ENCODE measurements around the gene GPR63. TPM values are rescaled to one million over a fixed set of nuclear protein-coding genes. Genes with fewer than 3 reads are reported as not detected.

Gene GPR63
- total RNA-seq, 1 donor from 2014 or later = 3.1 TPM

DNA sequence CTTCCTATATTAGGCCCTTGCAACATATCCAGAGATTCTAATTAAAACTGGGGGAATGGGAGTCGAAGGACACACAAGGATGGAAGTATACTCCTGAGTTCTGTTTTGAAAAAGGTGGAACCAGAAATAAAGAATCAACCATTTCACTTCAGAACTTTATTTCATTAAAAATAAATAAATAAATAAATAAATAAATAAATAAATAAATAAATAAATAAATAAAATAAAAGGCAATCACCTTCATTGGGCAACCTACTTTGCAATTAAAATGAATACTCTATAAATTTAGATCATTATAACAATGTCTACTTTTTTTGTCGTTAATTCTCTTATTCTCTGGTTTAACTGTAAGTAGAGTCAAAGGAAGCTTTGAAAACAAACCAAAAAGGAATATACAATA lies 25.6 kb downstream of the GPR63 start:
- H3K4me3 Mint-ChIP-seq = no peak overlapping the region
- DNase-seq (ENCODE audit: low spot score) = no peak
- intact Hi-C loops (cut with micrococcal nuclease) = no loop called here
- no peaks in the 10 kb centered on the region for H3K36me3 Mint-ChIP-seq (ENCODE audit: low read depth)
- H3K27me3 Mint-ChIP-seq (ENCODE audit: insufficient read depth) = peaks cover 2% of the 10 kb centered on the region
- no peaks in the 10 kb centered on the region for H3K9me3 Mint-ChIP-seq
- H3K27ac Mint-ChIP-seq = no peak overlapping the region
- no peaks in the 10 kb centered on the region for H3K4me1 Mint-ChIP-seq (ENCODE audit: low read depth)

DNA sequence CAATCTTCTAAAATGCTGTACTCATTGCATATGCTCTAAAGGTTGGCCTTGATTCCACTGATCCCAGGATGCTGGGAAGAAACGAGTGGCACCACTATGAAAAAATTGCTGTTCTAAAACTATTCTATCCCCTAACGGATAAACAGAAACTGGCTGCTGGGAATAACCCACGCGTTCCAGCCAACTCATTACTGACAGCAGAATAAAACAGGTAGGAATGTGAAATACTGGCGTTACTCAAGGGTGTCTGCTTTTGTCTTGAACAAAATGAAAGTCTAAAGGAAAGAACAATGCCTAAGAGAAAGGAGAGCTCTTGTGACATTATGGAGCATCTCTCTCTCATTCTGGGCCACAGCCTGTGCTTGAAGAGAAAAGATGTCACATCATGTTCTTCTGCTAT lies 26.1 kb downstream of the GPR63 start:
- no peaks in the 10 kb centered on the region for H3K9me3 Mint-ChIP-seq
- no peak overlapping the region for H3K27ac Mint-ChIP-seq
- H3K4me1 Mint-ChIP-seq (ENCODE audit: low read depth) = no peaks in the 10 kb centered on the region
- H3K4me3 Mint-ChIP-seq = no peak overlapping the region
- no peaks in the 10 kb centered on the region for H3K36me3 Mint-ChIP-seq (ENCODE audit: low read depth)
- no peak for DNase-seq (ENCODE audit: low spot score)
- intact Hi-C loops (cut with micrococcal nuclease) = no loop called here
- H3K27me3 Mint-ChIP-seq (ENCODE audit: insufficient read depth) = peaks cover 2% of the 10 kb centered on the region

DNA sequence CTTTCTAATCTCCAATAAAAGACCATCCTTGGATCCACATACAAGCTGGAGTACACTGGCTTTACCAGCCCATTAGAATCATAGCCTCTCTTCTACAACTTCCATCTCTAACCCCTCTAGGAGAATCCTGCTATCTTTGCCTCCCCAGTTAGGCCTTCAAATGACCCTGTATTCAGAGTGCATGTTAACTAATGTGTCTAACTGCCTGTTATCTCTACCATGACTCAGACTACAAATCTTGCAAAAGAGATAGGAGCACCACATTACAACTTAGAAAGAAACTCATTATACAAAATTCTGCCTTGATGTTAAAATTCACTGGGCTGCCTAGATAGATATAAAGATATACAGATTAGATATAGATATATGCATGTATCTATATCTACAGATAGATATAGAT lies 28.2 kb downstream of the GPR63 start:
- no peak overlapping the region for H3K27ac Mint-ChIP-seq
- H3K9me3 Mint-ChIP-seq = no peaks in the 10 kb centered on the region
- intact Hi-C loops (cut with micrococcal nuclease) = no loop called here
- H3K27me3 Mint-ChIP-seq (ENCODE audit: insufficient read depth) = peaks cover 2% of the 10 kb centered on the region
- no peaks in the 10 kb centered on the region for H3K4me1 Mint-ChIP-seq (ENCODE audit: low read depth)
- H3K4me3 Mint-ChIP-seq = no peak overlapping the region
- no peaks in the 10 kb centered on the region for H3K36me3 Mint-ChIP-seq (ENCODE audit: low read depth)
- DNase-seq (ENCODE audit: low spot score) = no peak

DNA sequence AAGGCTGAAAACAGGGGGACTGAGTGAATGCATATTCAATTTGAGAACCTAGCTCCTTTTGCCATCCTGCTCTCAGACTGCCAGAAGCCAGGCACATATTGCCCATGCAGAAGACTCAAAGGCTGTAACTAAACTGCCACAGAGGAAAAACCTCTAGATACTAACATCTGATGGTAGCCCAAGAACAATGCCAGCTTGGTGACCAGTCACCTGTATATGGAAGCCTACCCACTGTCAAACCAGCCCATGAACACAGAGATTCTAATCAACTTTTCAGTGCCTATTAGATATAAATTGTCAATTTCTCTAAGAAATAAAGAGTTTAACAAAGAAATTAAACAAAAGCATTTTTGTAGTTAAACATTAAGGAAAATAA lies 34.2 kb downstream of the GPR63 start:
- Mint-ChIP-seq H3K27ac (no peak overlapping the region), H3K9me3 (no peaks in the 10 kb centered on the region), H3K27me3 (ENCODE audit: insufficient read depth) (peaks cover 3% of the 10 kb centered on the region), H3K4me1 (ENCODE audit: low read depth) (no peaks in the 10 kb centered on the region), H3K36me3 (ENCODE audit: low read depth) (no peaks in the 10 kb centered on the region), H3K4me3 (no peak overlapping the region)
- DNase-seq (ENCODE audit: low spot score) = no peak
- intact Hi-C loops (cut with micrococcal nuclease) = no loop called here

DNA sequence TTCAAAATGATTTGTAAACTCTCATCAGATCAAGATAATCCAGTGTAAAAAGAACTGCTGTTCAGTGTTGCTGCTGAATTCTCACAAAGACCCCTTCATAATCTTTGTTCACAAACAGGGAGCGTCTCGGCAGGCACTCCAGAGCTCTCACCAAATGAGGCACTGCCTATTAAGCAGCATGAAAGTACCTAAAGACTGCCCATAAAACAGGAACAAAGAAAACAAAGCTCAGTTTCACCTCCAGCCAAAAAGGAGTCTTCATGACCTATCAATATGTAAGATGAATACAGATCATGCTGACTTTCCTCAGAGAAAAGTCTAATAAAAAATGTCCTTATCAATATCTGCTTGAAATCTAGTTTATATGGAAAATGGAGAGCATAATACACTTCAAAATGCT lies 41.8 kb downstream of the GPR63 start:
- intact Hi-C loops (cut with micrococcal nuclease) = no loop called here
- no peak for DNase-seq (ENCODE audit: low spot score)
- Mint-ChIP-seq H3K27ac (no peak overlapping the region), H3K4me3 (no peak overlapping the region), H3K36me3 (ENCODE audit: low read depth) (no peaks in the 10 kb centered on the region), H3K4me1 (ENCODE audit: low read depth) (no peaks in the 10 kb centered on the region), H3K27me3 (ENCODE audit: insufficient read depth) (no peaks in the 10 kb centered on the region), H3K9me3 (no peaks in the 10 kb centered on the region)

DNA sequence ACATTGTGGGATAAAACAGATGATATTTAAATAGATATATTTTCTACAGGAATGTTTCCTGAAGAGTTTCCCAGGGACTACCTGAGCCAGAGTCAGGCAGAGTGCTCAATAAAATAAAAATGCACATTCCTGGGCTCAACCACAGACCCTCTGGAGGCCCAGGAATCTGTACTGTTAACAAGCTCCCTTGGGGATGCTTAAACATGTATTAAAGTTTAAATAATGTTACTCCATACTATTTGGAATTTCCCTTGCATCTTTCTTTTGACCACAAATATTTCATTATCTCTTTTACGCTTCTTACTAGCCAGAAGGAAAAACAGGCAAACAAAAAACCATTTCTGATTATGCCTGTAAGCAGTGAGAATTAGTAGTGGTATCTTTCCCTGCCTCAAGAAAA lies 42.3 kb downstream of the GPR63 start:
- Mint-ChIP-seq H3K27ac (no peak overlapping the region), H3K36me3 (ENCODE audit: low read depth) (no peaks in the 10 kb centered on the region), H3K4me3 (no peak overlapping the region), H3K9me3 (no peaks in the 10 kb centered on the region), H3K27me3 (ENCODE audit: insufficient read depth) (no peaks in the 10 kb centered on the region), H3K4me1 (ENCODE audit: low read depth) (no peaks in the 10 kb centered on the region)
- intact Hi-C loops (cut with micrococcal nuclease) = no loop called here
- DNase-seq (ENCODE audit: low spot score) = no peak

DNA sequence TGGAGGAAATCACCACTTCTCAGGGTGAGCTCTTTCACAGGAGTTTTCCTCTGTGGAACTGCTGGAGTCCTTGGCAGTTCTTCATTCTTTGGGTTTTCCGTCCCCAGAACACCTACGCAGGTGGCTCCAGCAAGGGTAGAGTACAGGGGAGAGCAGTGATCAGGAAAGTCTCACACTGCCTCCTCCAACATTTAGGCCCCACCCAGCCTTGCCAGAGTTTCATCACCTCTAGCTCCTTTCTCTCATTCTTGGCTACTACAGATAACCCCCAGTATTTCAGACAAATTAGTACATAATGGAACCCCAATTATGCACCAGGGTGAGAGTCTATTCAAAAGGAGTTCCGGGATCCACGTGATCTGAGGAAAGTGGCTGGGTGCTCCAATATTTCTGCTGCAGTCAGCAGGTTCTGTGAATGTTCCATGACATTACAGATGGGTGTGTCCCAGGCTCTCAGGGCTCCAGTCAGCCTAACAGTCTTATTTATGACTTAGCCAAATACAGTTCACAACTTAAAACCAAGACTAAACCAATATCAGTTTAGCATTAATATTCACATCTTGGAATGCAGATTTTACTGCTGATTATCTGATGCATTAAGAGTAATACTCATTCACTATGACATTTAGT lies 44.6 kb downstream of the GPR63 start:
- Mint-ChIP-seq H3K27me3 (ENCODE audit: insufficient read depth) (peaks cover 2% of the 10 kb centered on the region), H3K9me3 (no peaks in the 10 kb centered on the region), H3K27ac (no peak overlapping the region), H3K36me3 (ENCODE audit: low read depth) (no peaks in the 10 kb centered on the region), H3K4me1 (ENCODE audit: low read depth) (no peaks in the 10 kb centered on the region), H3K4me3 (no peak overlapping the region)
- intact Hi-C loops (cut with micrococcal nuclease) = no loop called here
- DNase-seq (ENCODE audit: low spot score) = no peak

DNA sequence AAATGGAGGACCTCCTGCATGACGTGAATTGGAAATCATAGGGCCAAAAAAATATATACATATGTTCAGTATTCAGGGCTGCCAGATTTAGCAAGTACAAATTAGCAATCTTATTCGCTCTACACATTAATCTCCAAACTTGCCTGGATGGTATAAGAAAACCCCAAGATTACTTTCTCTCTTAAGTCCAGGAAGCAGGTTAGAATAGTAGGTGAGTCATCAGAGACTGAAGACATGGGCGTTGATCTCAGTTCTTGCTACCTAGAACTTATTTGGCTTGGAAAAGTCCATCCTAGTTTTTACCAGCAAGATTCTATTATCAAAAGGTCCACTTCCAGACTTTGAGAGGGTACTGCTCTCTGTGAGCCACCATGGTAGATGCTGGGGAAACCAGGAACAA lies 47.4 kb downstream of the GPR63 start:
- Mint-ChIP-seq H3K27ac (no peak overlapping the region), H3K4me1 (ENCODE audit: low read depth) (no peaks in the 10 kb centered on the region)
- intact Hi-C loops (cut with micrococcal nuclease) = no loop called here

DNA sequence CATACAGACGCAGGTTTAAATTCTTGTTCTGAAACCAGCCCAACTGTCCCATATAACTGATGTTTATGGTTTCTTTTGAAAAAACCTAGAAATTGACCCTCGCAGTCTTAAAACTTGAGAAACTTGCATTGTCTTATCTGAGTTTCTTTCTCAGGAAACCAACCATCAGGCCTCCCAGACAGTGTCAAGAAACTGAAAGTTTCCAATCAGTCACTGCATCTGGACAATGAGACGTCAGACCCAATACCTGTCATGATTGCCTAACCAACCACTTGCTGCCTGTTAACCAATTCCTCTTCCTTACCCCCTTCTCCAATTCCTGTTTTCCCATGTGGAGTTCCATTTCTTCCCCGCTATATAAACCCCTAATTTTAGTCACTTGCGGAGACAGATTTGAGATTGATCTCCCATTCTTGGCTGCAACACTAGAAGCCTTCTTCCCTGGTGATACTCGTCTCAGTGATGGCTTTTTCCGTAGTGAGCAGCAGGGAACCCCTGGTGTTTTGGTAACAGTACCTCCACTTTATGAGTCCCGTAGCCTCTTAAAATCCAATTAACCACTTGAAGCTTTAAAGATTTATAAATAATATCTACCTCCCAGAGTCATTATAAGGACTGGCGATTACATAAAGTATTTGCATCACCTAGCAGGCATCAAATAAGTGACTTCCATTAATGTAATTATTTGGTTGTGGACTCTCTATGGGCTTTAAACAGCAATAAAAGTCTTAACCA lies 49.3 kb downstream of the GPR63 start:
- Mint-ChIP-seq H3K27ac (no peak overlapping the region), H3K4me1 (ENCODE audit: low read depth) (no peaks in the 10 kb centered on the region), H3K9me3 (no peaks in the 10 kb centered on the region), H3K27me3 (ENCODE audit: insufficient read depth) (peaks cover 2% of the 10 kb centered on the region), H3K4me3 (no peak overlapping the region), H3K36me3 (ENCODE audit: low read depth) (no peaks in the 10 kb centered on the region)
- no peak for DNase-seq (ENCODE audit: low spot score)
- intact Hi-C loops (cut with micrococcal nuclease) = no loop called here

More for the DNA sequence above, 47.4 kb downstream of the GPR63 start:
- DNase-seq (ENCODE audit: low spot score) = no peak
- peaks cover 2% of the 10 kb centered on the region for H3K27me3 Mint-ChIP-seq (ENCODE audit: insufficient read depth)
- no peaks in the 10 kb centered on the region for H3K9me3 Mint-ChIP-seq
- H3K36me3 Mint-ChIP-seq (ENCODE audit: low read depth) = no peaks in the 10 kb centered on the region
- no peak overlapping the region for H3K4me3 Mint-ChIP-seq

DNA sequence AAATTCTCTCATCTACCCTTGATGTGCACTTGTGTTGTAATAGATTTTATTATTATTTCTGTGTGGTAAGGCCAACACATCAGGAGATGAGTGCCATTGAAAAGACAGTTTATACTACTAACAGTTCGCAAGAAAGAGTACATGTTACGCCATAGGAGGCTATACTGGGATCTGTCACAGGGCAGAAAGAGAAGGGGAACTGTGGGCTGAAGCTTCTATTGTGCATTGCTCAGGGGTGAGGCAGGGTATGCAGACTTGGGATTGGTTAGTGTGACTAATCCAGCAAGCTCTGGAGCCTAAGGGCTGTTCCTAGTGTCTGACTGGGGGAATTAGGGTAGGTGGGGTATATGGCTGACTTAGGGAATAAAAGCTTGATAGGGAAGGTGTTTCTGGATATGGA lies 50.9 kb downstream of the GPR63 start:
- DNase-seq (ENCODE audit: low spot score) = no peak
- Mint-ChIP-seq H3K4me1 (ENCODE audit: low read depth) (no peaks in the 10 kb centered on the region), H3K4me3 (no peak overlapping the region), H3K27me3 (ENCODE audit: insufficient read depth) (peaks cover 2% of the 10 kb centered on the region), H3K36me3 (ENCODE audit: low read depth) (no peaks in the 10 kb centered on the region), H3K27ac (no peak overlapping the region), H3K9me3 (no peaks in the 10 kb centered on the region)
- intact Hi-C loops (cut with micrococcal nuclease) = no loop called here

DNA sequence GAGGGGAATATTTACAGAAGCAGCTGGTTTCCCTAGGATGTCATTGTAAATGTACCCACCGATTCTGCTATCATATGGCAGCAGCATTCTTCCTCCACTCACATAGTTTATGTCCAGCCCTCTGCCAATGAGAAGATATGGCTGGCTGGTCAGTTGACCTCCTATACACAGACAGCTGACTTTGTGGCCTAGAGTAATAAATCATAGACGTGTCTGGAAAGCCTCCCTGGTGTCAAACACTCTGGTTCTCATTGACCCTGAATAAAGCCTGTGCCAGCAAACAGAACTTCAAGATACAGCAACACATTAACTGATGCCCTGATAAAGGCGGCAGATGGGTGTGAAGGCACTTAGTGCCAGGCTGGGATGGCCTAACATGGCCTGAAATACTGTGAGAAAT lies 52.6 kb downstream of the GPR63 start:
- Mint-ChIP-seq H3K27me3 (ENCODE audit: insufficient read depth) (peaks cover 2% of the 10 kb centered on the region), H3K9me3 (no peaks in the 10 kb centered on the region), H3K36me3 (ENCODE audit: low read depth) (no peaks in the 10 kb centered on the region), H3K4me1 (ENCODE audit: low read depth) (no peaks in the 10 kb centered on the region), H3K4me3 (no peak overlapping the region), H3K27ac (no peak overlapping the region)
- intact Hi-C loops (cut with micrococcal nuclease) = no loop called here
- no peak for DNase-seq (ENCODE audit: low spot score)

DNA sequence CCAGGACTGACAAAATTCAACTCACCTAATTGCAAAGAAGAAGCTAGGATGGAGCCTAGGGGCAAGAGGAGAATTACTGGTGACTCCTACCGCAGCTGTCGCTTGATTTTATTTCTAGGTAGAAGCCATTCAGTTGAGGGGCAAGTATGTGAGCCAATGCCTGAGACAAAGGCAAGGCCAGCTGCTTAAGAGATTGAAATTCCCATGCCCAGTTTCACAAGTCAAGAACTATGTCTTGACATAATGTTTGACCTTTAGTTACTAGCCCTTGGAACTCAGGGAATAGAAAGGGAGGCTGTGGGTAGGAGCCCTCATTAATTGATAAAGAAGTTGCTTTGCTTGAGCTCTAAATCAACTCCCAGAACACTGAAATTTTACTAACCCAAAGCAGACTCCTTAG lies 54.0 kb downstream of the GPR63 start:
- Mint-ChIP-seq H3K4me3 (no peak overlapping the region), H3K27me3 (ENCODE audit: insufficient read depth) (peaks cover 2% of the 10 kb centered on the region), H3K36me3 (ENCODE audit: low read depth) (no peaks in the 10 kb centered on the region)

DNA sequence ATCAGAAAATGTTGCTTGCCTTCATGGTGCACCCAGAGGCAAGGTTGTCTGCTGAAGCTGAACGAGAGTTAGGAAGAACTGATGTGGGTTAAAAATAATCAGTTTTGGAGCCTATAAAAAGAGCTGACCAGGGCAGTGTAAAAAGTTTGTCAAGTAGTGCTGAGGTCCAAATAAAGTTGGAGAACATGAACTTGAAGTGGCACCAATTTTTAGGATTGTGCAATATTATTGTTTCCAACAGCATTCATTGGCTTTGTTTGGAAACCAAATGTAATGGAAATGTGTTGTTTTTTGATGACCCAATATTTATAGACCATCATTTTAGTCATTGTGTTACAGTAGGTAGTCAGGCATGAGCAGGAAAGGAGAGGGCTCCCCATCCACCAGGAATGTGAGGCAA lies 55.7 kb downstream of the GPR63 start:
- intact Hi-C loops (cut with micrococcal nuclease) = no loop called here
- DNase-seq (ENCODE audit: low spot score) = no peak
- no peaks in the 10 kb centered on the region for H3K4me1 Mint-ChIP-seq (ENCODE audit: low read depth)
- H3K27me3 Mint-ChIP-seq (ENCODE audit: insufficient read depth) = peaks cover 4% of the 10 kb centered on the region
- no peaks in the 10 kb centered on the region for H3K36me3 Mint-ChIP-seq (ENCODE audit: low read depth)
- H3K9me3 Mint-ChIP-seq = no peaks in the 10 kb centered on the region
- H3K27ac Mint-ChIP-seq = no peak overlapping the region
- H3K4me3 Mint-ChIP-seq = no peak overlapping the region

More for the DNA sequence above, 54.0 kb downstream of the GPR63 start:
- Mint-ChIP-seq H3K27ac (no peak overlapping the region), H3K9me3 (no peaks in the 10 kb centered on the region), H3K4me1 (ENCODE audit: low read depth) (no peaks in the 10 kb centered on the region)
- intact Hi-C loops (cut with micrococcal nuclease) = no loop called here
- DNase-seq (ENCODE audit: low spot score) = no peak

DNA sequence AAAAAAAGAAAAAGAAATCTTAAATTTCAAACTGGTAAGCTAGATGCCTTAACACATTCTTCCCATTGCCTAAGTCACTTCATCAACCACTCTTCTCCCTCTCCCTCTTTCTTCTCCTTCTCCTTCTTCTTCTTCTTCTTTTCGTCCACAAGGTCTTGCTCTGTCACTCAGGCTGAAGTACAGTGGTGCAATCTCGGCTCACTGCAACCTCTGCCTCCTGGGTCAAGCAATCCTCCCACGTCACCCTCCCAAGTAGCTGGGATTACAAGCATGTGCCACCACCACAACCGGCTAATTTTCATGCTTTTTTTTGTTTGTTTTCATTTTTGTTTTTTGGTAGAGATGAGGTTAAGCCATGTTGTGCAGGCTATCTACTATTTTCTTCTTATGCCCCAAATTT lies 60.2 kb downstream of the GPR63 start:
- intact Hi-C loops (cut with micrococcal nuclease) = no loop called here
- H3K4me3 Mint-ChIP-seq = no peak overlapping the region
- no peak overlapping the region for H3K27ac Mint-ChIP-seq
- H3K36me3 Mint-ChIP-seq (ENCODE audit: low read depth) = no peaks in the 10 kb centered on the region
- no peaks in the 10 kb centered on the region for H3K9me3 Mint-ChIP-seq
- H3K27me3 Mint-ChIP-seq (ENCODE audit: insufficient read depth) = peaks cover 7% of the 10 kb centered on the region
- H3K4me1 Mint-ChIP-seq (ENCODE audit: low read depth) = no peaks in the 10 kb centered on the region
- no peak for DNase-seq (ENCODE audit: low spot score)

Measured in activated T-helper 1 cell treated with anti-CD3 and anti-CD28 coated beads, Interleukin-12 subunit alpha, Interleukin-12 subunit beta, Interleukin-2, Interleukin-4 antibody, amounts not matched to agents 30 ng/mL and 10 ng/mL and 1 ng/mL, durations not matched to agents 14 hours and 24 hours and 36 hours (primary cell).